ENCODE data around the gene PYDC1.
"Not testable (repeated sequence)": the region's sequence is repeated elsewhere in the genome, so short reads cannot be mapped to it uniquely, and the experiment has no call there.

Gene PYDC1

DNA sequence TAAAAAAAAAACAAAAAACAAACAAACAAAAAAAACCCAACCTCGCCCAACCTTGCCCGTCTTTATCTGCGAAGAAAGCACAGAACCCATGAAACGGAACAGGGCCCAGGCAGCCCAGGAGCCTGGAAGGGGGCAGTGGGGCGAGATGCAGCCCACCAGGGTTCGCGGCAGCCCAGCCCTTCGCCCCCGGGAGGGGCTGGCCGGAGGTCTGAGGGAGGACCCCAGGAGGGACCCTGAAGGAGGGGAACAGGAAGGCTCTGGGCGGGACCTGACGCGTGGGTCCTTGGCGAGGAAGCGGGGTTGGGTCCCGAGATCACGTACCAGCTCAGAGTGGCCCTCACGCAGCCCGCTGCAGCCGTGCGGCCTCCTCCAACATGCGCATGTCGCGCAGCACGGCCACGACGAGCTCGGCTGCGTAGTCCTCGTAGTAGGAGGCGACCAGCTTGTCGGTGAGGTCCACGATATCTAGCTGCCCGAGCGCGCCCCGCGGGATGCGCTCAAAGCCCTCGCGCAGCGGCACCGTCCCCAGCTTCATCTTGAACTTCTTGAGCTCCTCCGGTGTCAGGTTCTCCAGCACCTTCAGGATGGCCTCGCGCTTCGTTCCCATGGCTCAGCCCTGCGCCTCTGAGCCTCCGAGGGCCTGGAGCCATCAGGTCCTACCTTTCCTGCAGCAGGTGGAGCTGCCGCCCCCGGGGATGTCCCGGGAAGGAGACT, at the start of gene PYDC1:
Gene PYDC1, minus strand, starts transcription at position 714 of the 714 bp plus-strand sequence. Its CDS starts 107 bp downstream, at position 607.
- DNase-seq (ENCODE audit: low read depth): no peak

DNA sequence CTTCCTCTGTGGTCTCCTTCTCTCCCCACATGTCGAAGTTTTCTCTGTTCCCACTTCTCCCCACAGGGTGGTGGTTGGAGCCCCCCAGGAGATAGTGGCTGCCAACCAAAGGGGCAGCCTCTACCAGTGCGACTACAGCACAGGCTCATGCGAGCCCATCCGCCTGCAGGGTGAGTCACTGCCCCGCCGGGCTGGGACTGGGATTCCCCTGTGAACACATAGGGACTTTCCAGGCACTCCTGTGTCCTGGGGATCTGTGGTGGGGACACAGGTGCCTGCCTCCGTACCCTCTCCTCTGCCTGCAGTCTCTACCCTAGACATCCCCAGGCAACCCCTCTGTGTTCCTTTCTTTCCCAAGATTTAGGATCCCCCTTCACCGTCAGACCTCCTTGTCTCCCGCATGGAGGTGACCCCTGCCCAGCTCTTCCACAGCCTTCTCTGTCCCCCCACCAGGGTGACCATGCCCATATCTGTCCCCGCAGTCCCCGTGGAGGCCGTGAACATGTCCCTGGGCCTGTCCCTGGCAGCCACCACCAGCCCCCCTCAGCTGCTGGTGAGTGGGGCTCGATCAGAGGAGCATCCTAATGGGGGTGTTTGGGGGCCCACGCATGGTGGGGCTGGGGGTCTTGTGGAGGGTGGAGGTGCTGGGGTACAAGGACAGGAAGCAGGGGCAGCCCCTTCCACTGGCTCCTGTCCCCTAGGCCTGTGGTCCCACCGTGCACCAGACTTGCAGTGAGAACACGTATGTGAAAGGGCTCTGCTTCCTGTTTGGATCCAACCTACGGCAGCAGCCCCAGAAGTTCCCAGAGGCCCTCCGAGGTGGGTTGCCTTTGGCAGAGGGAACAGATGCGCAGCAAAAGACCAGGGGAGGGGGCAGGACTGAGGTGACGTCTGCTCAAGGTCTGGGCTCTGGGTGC, 48.7 kb upstream of the PYDC1 start:
- DNase-seq (ENCODE audit: low read depth): no peak

DNA sequence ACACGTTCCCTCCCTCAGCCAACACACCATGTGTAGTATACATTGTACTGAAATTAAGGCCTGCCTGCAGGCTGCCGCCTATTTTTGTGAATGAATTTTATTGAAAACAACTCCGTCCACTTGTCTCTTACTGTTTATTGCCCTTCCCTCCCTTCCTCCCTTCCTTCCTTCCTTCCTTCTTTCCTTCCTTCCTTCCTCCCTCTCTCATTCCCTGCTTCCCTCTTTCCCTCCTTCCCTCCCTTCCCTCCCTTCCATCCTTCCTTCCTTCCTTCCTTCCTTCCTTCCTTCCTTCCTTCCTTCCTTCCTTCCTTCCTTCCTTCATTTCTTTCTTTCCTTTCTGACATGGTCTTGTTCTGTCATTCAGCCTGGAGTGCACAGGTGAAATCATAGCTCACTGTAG, 45.1 kb upstream of the PYDC1 start:
- no peak for DNase-seq (ENCODE audit: low read depth)

DNA sequence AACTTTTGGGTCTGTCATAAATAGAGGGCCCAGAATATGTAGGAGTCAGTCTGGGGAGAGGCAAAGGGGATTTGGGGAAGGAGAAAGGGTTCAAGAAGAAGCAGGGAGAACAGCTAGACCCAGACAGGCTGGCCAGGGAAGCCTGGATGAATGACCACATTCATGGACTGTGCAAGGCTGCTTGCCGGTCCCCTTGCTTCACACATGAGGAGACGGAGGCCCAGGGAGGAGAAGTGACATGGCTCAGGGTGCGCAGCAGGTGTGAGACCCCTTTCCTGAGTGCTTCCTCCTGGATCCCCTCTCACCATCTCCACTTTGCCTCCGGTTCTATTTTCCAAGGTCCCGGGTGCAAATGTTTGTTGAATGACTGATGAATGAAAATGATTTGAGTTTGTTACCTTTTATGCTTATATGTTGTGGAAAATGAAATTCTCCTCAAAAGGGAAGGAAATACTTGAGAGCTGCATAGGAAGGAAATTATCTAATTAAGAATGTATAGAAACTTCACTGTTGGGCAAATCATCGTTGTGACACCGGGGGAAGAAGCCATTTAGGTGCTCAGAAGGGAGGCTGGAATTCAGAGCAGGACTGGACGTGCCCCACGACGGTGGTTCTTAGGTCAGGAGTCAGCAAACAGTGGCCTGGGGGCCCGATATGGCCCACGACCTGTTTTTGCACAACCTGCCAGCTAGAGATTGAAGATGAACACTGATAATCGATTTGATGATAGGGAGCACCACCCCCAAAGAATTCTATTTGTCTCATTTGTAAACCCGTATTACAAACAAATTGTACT, 43.4 kb upstream of the PYDC1 start:
- no peak for DNase-seq (ENCODE audit: low read depth)

DNA sequence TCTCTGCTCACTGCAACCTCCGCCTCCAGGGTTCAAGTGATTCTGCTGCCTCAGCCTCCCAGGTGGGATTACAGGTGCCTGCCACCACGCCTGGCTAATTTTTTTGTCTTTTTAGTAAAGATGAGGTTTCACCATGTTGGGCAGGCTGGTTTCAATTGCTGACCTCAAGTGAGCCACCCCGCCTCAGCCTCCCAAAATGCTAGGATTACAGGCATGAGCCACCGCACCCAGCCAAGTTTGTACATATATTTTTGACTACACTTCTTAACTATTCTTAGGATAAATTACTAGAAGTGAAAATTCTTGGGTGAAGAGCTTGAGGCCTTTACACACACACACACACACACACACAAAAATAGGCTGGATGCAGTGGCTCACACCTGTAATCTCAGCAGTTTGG, 41.4 kb upstream of the PYDC1 start:
- no peak for DNase-seq (ENCODE audit: low read depth)

DNA sequence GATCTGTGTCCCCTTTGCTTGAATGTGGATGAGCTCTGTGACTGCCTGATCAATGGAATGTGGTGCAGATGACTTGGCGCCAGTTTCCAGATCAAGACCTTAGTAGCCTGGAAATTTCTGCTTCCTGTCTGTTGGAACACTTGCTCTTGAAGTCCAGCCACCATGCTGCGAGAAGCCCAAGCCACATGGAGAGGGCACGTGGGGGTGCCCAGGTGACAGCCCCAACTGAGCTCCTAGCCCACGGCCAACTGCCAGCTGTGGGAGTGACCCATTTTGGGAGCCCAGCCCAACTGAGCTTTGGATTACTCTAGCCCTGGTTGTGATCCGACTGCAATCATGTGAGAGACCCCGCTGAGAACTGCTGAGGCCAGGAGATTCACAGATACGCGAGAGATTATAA, 39.5 kb upstream of the PYDC1 start:
- DNase-seq (ENCODE audit: low read depth): no peak

DNA sequence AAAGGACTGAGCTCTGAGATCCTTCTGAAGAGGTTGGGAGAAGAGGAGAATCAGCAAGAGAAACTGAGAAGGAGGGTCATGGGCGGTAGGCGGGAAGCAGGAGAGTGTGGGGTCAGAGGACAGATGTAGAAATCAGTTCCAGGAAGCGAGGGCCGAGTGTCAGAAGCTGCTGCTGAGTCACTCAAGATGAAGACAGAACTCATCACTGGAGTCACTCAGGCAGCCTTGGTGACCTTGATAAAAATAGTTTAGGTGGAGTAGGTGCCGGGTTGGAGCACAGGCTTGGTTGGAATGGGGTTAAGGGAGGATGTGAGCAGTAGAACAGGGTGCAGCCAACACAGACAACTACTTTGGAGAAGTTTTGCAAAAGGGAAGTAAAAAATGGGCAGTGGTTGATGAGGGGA, 36.7 kb upstream of the PYDC1 start:
- DNase-seq (ENCODE audit: low read depth): peak; percentile 27

DNA sequence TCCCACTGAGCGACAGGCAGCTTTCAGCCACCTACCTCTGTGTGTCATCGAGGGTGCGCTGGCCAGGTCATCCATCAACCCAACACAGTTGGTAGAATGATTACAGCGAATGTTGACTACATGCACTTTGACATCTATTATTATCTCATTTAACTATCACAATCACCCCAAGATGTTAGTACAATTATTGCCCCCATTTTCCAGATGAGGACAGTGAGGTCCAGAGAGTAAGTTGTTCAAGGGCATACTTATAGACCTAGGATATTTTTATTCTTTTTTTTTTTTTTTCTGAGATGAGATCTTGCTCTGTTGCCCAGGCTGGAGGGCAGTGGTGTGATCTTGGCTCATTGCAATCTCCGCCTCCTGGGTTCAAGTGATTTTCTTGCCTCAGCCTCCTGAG, 34.5 kb upstream of the PYDC1 start:
- DNase-seq (ENCODE audit: low read depth): no peak

DNA sequence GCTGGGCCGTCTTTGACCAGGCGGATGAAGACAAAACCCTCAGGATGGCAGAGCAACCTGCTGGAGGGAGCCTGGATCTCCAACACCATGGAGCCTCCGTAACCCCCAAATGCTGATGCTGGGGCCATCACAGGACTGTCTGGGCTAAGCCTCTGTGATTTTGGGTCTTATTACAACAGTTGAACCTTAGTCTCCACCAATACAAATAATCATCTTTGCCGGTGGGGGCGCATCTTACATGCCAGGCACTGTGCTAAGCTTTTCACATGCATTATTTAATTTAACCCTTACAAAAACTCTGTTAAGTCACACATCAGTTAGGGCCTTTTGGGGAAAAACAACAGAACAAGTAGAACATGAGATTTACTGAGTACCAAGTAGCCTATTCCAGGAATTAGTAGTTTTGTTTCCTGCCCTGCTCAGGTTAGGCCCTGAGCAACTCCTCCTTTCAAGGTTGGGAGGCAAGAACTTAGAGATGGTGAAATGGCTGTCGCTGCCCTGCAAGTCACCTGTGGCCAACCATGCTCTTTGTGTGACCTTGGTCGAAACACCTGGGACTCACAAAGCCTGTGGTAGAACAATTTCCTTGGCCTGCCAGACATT, 33.9 kb upstream of the PYDC1 start:
- DNase-seq (ENCODE audit: low read depth): no peak

DNA sequence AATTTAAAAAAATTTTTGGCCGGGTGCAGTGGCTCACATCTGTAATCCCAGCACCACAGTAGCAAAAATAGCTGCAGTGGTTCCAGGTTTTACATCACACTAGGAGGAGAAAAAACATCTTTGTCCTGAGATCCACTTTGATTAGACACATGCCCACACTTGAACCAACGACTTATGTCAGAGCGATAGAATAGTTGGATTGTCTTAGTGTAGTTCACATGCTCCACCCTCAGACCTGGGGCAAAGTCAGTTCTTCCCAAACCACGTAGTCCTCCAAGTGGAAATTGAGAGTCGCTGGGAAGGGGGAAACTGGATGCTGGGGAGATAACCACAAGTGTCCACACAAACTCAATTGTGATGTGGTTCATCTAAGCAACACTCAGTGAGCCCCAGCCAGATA, 31.4 kb upstream of the PYDC1 start:
- DNase-seq (ENCODE audit: low read depth): no peak

DNA sequence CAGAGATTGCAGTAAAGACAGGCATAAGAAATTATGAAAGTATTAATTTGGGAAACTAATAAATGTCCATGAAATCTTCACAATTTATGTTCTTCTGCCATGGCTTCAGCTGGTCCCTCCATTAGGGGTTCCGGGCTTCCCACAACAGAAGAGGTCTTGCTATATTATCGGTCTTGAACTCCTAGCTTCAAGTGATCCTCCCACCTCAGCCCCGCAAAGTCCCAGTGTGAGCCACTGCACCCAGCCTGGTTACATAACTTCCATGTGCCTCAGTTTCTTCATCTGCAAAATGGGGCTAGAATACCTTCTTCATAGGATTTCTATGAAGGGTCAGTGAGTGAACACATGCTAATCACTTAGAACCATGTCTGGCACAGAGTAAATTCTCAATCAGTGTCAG, 29.4 kb upstream of the PYDC1 start:
- no peak for DNase-seq (ENCODE audit: low read depth)

DNA sequence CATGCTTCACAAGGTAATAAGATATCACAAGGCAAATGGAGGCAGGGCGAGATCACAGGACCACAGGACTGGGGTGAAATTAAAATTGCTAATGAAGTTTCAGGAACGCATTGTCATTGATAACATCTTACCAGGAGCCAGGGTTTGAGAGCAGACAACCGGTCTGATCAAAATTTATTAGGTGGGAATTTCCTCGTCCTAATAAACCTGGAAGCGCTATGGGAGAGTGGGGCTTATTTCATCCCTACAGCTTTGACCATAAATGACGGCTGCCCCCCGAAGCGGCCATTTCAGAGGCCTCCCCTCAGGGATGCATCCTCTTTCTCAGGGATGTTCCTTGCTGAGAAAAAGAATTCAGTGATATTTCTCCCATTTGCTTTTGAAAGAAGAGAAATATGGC, 28.7 kb upstream of the PYDC1 start:
- not testable (repeated sequence) for DNase-seq (ENCODE audit: low read depth)

DNA sequence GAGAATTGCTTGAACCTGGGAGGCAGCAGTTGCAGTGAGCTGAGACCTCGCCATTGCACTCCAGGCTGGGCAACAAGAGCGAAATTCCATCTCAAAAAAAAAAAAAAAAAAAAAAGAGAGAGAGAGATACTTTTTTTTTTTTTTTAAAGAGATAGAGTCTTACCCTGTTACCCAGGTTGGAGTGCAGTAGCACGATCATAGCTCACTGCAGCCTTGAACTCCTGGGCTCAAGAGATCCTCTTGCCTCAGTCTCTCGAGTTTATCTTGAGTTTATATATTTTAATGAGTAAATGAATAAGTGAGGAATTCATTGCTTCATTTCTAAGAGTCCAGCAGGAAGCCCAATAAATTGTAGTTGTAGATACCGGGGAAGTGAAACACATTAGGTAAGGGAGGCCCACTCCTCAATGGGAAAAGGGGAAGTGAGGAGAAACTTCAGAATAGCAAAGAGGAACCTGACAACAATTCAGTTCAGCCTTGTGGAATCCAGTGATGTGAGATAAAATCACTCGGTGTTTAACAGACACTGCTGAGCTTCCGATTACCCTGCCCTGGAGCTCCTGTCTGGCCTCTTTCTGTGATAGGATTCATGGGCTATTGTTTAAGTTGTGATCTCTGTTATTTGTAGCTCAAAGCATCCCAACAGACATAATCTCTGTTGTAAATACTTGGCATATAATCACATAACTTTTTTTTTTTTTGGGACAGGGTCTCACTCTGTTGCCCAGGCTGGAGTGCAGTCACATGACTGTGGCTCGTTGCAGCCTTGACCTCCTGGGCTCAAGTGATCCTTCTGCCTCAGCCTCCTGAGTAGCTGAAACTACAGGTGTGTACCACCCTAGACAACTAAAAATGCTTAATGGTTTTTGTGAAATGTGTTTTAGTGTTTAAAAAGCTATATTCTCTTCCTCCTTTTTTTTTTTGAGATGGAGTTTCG, 27.1 kb upstream of the PYDC1 start:
- peak; percentile 55 for DNase-seq (ENCODE audit: low read depth)

DNA sequence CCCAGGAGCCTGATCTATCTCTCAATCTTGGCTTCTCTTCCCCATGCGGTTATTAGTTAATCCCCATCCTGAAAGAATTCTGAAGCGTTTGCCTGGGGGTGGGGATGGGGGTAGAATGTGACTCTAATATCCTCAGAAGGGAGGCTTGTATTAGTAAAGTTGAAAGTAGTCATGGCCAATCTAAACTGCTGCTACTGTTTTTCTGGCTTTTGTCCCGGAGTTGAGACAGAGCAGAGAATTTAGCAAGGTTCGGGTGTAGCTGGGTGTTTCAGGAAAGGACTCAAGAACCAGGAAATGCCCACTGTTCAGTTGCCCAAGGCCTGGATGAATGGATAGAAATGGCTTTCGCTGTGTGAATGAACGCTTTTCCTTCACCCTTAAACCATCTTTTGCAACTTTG, 25.3 kb upstream of the PYDC1 start:
- DNase-seq (ENCODE audit: low read depth): no peak

DNA sequence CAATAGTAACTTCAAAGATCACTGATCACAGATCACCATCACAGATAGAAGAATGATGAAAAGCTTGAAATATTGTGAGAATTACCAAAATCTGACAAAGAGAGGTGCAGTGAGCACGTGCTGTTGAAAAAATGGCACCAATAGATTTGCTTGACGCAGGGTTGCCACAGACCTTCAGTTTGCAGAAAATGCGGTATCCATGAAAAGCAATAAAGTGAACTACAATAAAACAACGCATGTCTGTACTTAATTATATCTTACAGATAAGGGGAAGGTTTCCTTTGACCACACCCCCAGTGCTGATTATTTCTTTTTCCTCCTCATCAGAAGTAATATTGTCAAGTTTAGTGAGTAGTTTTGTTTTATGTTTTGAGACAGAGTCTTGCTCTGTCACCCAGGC, 21.1 kb upstream of the PYDC1 start:
- no peak for DNase-seq (ENCODE audit: low read depth)

DNA sequence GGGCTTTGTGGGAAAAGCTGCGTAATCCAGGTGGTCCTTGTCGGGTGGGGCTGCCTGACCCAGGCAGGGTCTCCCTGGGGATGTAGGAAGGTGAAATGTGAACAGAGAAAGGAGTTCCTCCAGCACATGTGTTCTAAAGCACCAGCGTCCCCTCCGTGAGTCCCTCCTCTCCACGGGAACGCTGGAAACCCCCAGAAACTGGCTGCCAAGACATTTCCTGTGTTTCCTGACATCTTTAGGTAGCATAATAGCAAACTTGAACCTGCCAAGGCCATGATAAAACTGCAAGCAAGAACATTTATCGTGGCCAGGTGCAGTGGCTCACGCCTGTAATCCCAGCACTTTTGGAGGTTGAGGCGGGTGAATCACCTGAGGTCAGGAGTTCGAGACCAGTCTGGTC, 12.6 kb upstream of the PYDC1 start:
- no peak for DNase-seq (ENCODE audit: low read depth)

DNA sequence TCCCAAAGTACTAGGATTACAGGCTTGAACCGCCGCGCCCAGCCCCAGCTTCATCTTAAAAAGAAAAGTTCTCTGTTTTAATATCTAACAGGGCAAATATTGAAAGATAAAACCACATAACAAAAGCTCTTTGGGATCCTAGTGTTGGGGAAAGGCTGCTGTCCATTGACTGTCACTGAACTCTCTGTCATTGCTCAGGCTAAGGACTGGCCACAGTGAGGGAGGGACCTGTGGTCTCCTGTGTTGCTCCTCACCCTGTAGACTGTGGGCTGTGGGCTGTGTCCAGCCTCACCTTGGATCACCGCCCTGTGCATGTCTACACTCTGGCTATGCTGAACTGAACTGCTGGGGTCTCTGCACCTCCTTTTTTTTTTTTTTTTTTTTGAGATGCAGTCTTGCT, 11.3 kb upstream of the PYDC1 start:
- no peak for DNase-seq (ENCODE audit: low read depth)

DNA sequence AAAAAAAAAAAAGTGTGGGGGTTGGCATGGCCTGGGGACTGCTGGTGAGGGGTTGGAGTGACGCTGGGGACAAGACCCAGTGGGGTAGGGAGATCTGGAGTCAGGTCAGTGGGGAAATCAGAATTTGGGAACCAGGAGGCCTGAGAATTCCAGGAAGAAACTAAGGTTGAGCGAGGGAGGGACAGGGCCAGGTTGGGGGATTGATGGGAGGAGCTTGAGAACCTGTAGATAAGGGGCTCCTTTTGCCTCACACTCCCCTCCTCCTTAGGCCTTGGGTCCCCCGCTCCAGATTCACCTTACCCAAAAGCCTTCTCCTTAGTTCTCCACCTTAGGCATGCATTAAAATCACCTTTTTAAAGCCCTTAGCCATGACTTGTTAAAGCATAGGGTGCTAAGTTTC, 8.3 kb upstream of the PYDC1 start:
- no peak for DNase-seq (ENCODE audit: low read depth)

DNA sequence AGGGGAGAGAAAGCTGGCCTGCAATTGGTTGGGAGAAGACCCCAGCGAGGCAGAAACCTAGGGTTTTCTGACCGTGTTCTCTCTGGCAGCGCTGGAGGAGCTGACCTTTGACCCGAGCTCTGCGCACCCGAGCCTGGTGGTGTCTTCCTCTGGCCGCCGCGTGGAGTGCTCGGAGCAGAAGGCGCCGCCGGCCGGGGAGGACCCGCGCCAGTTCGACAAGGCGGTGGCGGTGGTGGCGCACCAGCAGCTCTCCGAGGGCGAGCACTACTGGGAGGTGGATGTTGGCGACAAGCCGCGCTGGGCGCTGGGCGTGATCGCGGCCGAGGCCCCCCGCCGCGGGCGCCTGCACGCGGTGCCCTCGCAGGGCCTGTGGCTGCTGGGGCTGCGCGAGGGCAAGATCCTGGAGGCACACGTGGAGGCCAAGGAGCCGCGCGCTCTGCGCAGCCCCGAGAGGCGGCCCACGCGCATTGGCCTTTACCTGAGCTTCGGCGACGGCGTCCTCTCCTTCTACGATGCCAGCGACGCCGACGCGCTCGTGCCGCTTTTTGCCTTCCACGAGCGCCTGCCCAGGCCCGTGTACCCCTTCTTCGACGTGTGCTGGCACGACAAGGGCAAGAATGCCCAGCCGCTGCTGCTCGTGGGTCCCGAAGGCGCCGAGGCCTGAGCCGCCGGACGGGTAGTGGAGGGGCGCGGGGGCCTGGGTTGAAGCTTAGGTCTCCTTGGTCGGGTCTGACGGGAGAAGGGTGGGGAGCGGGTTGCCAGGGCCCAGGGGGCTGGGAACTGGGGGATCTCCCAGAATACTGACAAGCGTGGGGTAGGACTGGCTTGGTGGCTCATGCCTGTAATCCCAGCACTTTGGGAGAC, 7.4 kb upstream of the PYDC1 start:
- DNase-seq (ENCODE audit: low read depth): no peak

DNA sequence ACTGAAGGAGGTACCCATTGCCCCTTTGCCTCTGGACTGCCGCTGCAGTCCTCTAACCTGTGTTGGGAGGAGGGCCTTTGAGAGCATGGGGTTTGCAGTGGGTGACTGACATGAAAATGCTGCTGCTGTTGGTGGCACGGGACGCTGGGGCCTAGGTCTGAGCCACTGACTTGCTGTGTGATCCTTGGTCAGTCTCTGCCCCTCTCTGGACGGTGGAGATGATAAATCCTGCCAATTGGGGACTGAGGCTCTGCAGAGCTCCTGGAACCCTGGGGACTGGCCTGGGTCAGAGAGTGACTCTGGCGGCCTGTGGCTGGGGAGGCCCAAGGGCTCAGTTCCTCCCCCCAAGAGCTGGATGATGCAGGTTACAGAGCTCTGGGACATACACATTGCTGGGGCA, 6.1 kb upstream of the PYDC1 start:
- DNase-seq (ENCODE audit: low read depth): no peak

Data from CMK (cell line).